GM18951 (cell line): ENCODE measurements around the gene AQP12B.

Experiments used
- POLR2A ChIP-seq: IDR thresholded peaks from 4 replicates; pipeline ENCODE4 v1.6.1; 2011; ENCODE audit warnings: mild to moderate bottlenecking; ENCODE audit not compliant: insufficient read length, insufficient read depth; ENCODE audit errors: extremely low read depth
- in situ Hi-C: fragments of 300-500 bp; cut with MboI; formaldehyde crosslinking; loops from one replicate; pipeline ENCODE4 v1.12.0; 2022; ENCODE audit warnings: low sequenced_read_pairs, mixed read lengths, inconsistent platforms; ENCODE audit not compliant: unreplicated experiment

AQP12B gene

DNA sequence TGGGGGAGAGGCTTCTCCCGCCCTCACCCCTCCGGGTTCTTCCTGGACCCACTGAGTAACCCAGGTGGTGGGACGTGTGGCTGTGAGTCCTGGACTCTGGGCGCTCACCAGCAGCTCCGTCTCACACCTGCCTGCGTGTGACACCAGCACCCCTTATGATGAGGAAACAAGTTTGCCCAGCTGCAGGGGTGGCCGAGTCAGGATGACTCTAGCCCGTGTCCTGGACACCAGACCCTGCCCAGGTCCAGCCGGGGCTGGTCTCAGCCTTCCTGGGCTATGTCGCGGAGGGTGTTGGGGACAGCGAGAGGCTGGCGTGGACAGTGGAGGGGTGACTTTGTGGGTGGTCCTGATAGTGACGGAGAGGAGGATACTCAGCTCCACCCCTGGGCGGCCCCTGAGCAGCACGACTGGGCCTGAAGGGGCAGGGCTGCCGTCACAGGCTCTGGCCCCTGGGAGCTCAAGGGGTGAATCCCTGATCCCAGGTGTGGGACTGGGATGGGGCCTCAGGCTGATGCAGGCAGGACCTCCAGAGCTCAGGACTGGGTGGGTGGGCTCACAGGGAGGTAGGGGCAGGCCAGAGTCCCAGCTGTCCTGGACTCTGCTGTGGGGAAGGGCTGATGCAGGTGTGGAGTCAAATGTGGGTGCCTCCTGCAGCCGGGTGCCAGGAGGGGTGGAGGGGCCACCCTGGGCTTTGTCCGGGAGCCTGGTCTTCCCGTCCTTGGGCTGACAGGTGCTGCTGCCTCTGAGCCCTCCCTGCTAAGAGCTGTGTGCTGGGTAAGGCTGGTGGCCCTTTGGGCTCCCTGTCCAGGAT is 53.7 kb downstream of the AQP12B start:
- in situ Hi-C loops = no loop called here
- no peak for TF ChIP-seq POLR2A

DNA sequence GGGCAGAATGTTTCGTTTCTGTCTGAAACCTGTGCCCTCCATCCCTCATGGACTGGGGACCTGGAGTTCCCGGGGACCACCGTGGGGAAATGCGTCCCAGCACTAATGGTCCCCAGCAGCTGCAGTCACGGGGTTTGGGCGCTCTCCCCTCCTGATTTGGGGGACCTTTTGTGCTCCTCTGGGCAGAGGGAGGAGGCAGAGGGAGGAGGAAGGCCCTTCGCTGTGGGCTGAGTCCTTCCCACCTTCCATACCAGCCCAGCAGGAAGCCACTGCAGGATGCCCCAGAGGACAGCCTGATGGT is 54.2 kb downstream of the AQP12B start:
- in situ Hi-C loops = no loop called here
- TF ChIP-seq POLR2A = no peak

DNA sequence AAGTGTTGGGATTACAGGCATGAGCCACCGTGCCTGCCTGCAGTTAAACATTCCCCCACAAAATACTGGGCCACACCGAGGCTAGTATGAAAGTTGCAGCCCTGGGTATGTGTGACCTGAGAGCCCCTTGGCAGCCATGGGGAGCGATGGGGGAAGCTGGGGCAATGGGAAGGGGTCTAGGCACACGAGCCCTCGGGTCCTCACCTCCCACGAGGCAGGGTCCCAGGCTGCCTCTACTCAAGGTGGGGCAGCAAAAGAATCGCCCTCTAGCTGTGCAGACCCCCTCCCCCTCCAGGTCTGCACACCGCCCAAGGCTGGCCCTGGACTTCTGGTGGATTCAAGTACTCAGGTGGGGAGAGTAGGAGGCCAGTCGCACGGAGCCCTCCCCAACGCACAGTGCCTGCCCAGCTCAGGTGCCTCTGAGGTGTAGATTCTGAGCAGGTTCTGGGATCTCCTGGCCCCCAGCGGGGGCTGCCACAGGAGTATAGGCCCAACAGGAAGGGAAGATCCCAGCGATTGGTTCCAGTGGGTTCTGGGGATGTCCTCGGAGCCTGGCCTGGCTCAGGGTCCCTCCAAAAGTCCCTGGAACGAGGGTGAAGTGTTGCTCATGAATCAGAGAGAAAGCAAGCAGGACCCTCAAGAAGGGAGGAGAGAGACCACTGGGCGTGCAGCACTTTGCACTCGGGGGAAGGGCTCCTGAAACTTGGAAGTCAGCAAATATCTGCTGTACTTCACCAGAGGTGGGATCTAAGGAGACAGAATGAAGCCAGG is 54.8 kb downstream of the AQP12B start:
- in situ Hi-C loops = no loop called here

DNA sequence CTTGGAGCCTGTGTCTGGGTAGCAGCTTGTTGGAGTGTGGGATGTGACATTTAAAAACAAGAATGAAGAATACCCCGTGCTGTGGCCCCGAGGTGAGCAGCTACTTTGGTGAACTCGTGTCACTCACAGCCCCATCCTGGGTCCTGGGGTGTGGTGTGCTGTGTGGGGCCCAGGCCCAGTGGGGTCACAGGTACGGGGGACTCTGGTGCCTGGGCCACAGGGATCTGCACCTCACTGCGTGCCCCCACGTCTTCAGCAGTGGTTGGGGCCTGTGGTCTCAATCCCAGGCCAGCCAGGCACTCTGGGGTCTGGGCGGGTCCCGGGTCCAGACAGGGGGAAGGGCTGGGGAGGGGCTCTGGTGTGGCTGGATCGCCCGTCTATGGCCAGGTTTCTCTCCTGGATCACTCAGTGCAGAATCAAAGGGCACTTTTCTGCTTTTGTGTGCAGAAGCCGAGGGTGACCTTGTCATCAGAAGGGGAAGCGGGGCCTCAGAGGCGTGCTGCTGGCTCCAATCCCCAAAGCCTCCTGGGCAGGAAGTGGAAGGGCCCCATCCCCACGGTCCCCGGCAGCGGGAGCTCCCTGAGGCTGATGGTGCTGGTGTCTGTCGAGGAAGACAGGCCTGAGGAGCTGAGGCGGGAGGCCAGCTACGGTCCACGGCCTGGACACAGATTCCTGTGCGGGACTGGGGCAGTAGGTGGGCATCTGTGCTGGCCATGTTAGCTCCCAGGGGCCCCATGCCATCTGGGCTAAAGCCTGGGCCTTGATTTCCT is 56.0 kb downstream of the AQP12B start:
- TF ChIP-seq POLR2A = no peak
- in situ Hi-C loops = no loop called here

More for the DNA sequence above, 54.8 kb downstream of the AQP12B start:
- no peak for TF ChIP-seq POLR2A
